Measurements from ENCODE around the gene SEC31B. TPM values are rescaled to one million over a fixed set of nuclear protein-coding genes. Genes with fewer than 3 reads are reported as not detected.
A peak's percentile ranks its signal among the peaks of the same experiment; 100 is the strongest.

SEC31B gene
- total and polyA plus RNA-seq, 9 of the 15 experiments (the other 6 are each of a cell fraction or from before 2014, with no cell fraction given), result 0.91 to 7.0 (median 2.4) TPM

GRCh38 chr10:100518761-100519241 is 860 bp downstream of the SEC31B start:
- no peak overlapping the region for H3K9ac ChIP-seq (ENCODE audit: insufficient read depth in 1 of 2, low read depth in 2 of 2, low read length in 2 of 2)
- ChIA-PET POLR2A (interaction anchor here (0.6 to 0.8 kb wide), 2 partner anchors 165 to 668 kb away, joined by 3 read pairs; no protein-coding TSS in a partner anchor), CTCF (ENCODE audit: low intra/inter-chr PET ratio) (interaction anchor here (0.7 to 1.6 kb wide), 3 partner anchors 83 to 216 kb away, joined by 3 to 25 read pairs (median 3); no protein-coding TSS in a partner anchor)
- no peaks in the 10 kb centered on the region; the same call in 1 of the 2 replicates for H4K20me1 ChIP-seq (replicated peaks; ENCODE audit: control insufficient read depth, insufficient read depth, low read length)
- DNase-seq (ENCODE audit: extremely low read depth in 1 of 4, low spot score in 3 of 4) (peak; percentile 43 to 63 (median 48)), FAIRE-seq (peak; percentile 91), ATAC-seq (peak; percentile 78)
- H3K4me2 ChIP-seq (ENCODE audit: insufficient read depth, low read length), result no peak overlapping the region
- no peak overlapping the region for H3K4me3 ChIP-seq
- H3K79me2 ChIP-seq (ENCODE audit: control insufficient read depth, insufficient read depth, low read length), result no peaks in the 10 kb centered on the region
- H3K9me3 ChIP-seq (replicated peaks; ENCODE audit: control insufficient read depth, insufficient read depth, low read depth, low read length), result no peaks in the 10 kb centered on the region
- intact Hi-C loops (cut with micrococcal nuclease), result loop anchor here (5.0 kb wide), 1 partner anchor 358 kb away; no protein-coding TSS in a partner anchor
- in situ Hi-C loops (cut with MboI), result no loop called here
- H3K9me1 ChIP-seq (ENCODE audit: control insufficient read depth, insufficient read depth, low read length), result no peaks in the 10 kb centered on the region
- no peaks in the 10 kb centered on the region for H3K27me3 ChIP-seq (ENCODE audit: control insufficient read depth in 2 of 2, insufficient read depth in 2 of 2, low read length in 2 of 2)
- peaks cover 8% of the 10 kb centered on the region; the same call in 2 of the 3 replicates for H3K36me3 ChIP-seq (ENCODE audit: control insufficient read depth, insufficient read depth, low read length)
- no peak overlapping the region for H2AFZ ChIP-seq (ENCODE audit: low read depth, low read length)
- WGBS (ENCODE audit: insufficient coverage, low coverage, missing lambda C conversion rate), result 38% methylated on average over 7 of the region's 7 CpGs
- no TSS peak for BruUV-seq (replicated peaks)
- peaks cover 2 to 3% of the 10 kb centered on the region in 2 experiments; a peak in 2 of 5 replicates for H3K4me1 ChIP-seq (replicated peaks in 1 of 2; ENCODE audit: control insufficient read depth in 2 of 2, insufficient read depth in 2 of 2, low read length in 2 of 2)
- H3K27ac ChIP-seq (ENCODE audit: extremely low read depth, low read depth, low read length), result no peak overlapping the region
- TF ChIP-seq, protein P1, sequence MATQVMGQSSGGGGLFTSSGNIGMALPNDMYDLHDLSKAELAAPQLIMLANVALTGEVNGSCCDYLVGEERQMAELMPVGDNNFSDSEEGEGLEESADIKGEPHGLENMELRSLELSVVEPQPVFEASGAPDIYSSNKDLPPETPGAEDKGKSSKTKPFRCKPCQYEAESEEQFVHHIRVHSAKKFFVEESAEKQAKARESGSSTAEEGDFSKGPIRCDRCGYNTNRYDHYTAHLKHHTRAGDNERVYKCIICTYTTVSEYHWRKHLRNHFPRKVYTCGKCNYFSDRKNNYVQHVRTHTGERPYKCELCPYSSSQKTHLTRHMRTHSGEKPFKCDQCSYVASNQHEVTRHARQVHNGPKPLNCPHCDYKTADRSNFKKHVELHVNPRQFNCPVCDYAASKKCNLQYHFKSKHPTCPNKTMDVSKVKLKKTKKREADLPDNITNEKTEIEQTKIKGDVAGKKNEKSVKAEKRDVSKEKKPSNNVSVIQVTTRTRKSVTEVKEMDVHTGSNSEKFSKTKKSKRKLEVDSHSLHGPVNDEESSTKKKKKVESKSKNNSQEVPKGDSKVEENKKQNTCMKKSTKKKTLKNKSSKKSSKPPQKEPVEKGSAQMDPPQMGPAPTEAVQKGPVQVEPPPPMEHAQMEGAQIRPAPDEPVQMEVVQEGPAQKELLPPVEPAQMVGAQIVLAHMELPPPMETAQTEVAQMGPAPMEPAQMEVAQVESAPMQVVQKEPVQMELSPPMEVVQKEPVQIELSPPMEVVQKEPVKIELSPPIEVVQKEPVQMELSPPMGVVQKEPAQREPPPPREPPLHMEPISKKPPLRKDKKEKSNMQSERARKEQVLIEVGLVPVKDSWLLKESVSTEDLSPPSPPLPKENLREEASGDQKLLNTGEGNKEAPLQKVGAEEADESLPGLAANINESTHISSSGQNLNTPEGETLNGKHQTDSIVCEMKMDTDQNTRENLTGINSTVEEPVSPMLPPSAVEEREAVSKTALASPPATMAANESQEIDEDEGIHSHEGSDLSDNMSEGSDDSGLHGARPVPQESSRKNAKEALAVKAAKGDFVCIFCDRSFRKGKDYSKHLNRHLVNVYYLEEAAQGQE (IDR thresholded peaks at IDR 0.05; ENCODE audit: borderline replicate concordance), result peak; percentile 35; the same call in 1 of the 2 replicates
- TF ChIP-seq, protein P1 (CRISPR knock-in tag; IDR thresholded peaks at IDR 0.05; ENCODE audit: low read depth), result no peak
- no peak for TF ChIP-seq CHD4 (IDR thresholded peaks at IDR 0.05; ENCODE audit: insufficient read depth, insufficient replicate concordance, low read depth, low read length, poor library complexity, severe bottlenecking)
- TF ChIP-seq YY1 (IDR thresholded peaks at IDR 0.05; ENCODE audit: borderline replicate concordance in 1 of 3, control insufficient read depth in 1 of 3, extremely low read depth in 1 of 3, insufficient read depth in 3 of 3, insufficient read length in 1 of 3, insufficient replicate concordance in 2 of 3, low read depth in 1 of 3, low read length in 2 of 3), result no peak
- peak; percentile 61 to 73 (median 69) for TF ChIP-seq CTCF (IDR thresholded peaks at IDR 0.05 in 2 of 3, conservative IDR thresholded peaks at IDR 0.05 in 1 of 3; ENCODE audit: insufficient read depth in 2 of 3, low read depth in 1 of 3, low read length in 3 of 3)
